Subcutaneous adipose tissue (tissue), 4 donors: ENCODE results near the gene ZNF593OS. TPM values are rescaled to one million over a fixed set of nuclear protein-coding genes. Genes with fewer than 3 reads are reported as not detected.

Experiments used
- CTCF ChIP-seq: fragments of 450-650 bp; IDR thresholded peaks from one replicate; pipeline ENCODE4 v1.5.1; 2016; ENCODE audit warnings: low read depth, mild to moderate bottlenecking, control low read depth, antibody characterized with exemption, moderate library complexity
- total RNA-seq, 4 donors: library from RNA; depleted of rRNA; stranded (reverse); fragments of >200 nt; gene quantifications; one replicate each; pipeline ENCODE4 v1.1.0, GENCODE V29; 2016

The ZNF593OS gene
- total RNA-seq, 4 donors from 2014 or later: not detected

GRCh38 chr1:26145960-26146294, 25.7 kb downstream of the ZNF593OS start:
- no peak for TF ChIP-seq CTCF

GRCh38 chr1:26145041-26145959, 26.3 kb downstream of the ZNF593OS start:
- TF ChIP-seq CTCF: no peak

GRCh38 chr1:26142159-26142558, 29.5 kb downstream of the ZNF593OS start:
- no peak for TF ChIP-seq CTCF

GRCh38 chr1:26138974-26139558, 32.6 kb downstream of the ZNF593OS start:
- no peak for TF ChIP-seq CTCF

GRCh38 chr1:26134466-26134865, 37.2 kb downstream of the ZNF593OS start:
- TF ChIP-seq CTCF: no peak

GRCh38 chr1:26132834-26133167, 38.8 kb downstream of the ZNF593OS start:
- no peak for TF ChIP-seq CTCF

GRCh38 chr1:26132128-26132833, 39.4 kb downstream of the ZNF593OS start:
- no peak for TF ChIP-seq CTCF
